HepG2 (cell line): ENCODE measurements around the gene TOLLIP. TPM values are rescaled to one million over a fixed set of nuclear protein-coding genes. Genes with fewer than 3 reads are reported as not detected.
A peak's percentile ranks its signal among the peaks of the same experiment; 100 is the strongest.

Experiments used
- ATAC-seq: fragments of 200-7000 bp; cut with Tn5 transposase; 3 replicates; pipeline ENCODE4 v1.9.1; 2020; ENCODE audit warnings: mild to moderate bottlenecking, moderate library complexity
- BruUV-seq: library from RNA; stranded (reverse); fragments of 400-500 nt; replicated peaks from 2 replicates; lab custom pipeline; 2021; lab: Mats Ljungman, UMichigan
- CTCF ChIA-PET: fragments of 300-600 bp; formaldehyde crosslinking; extraction: SDS; loops from one replicate; lab custom pipeline; 2021; ENCODE audit warnings: low total read pairs, inconsistent platforms, low intra/inter-chr PET ratio; lab: Yijun Ruan, JAX
- POLR2A ChIA-PET: fragments of 350-600 bp; sonication (Branson Sonifier 250); formaldehyde crosslinking; loops from one replicate; lab custom pipeline; 2020; ENCODE audit warnings: antibody characterized with exemption, inconsistent platforms; lab: Yijun Ruan, JAX
- DNase-seq: peaks from one replicate; pipeline ENCODE4 v3.0.0-alpha.2; 2015; ENCODE audit warnings: low spot score
- FAIRE-seq: peaks from 3 replicates; lab custom pipeline; 2011; peaks lifted over from hg19 to GRCh38; lab: Jason Lieb, UNC
- H2AFZ ChIP-seq: one replicate; pipeline ENCODE4 v1.6.1; 2011; ENCODE audit warnings: low read length, inconsistent platforms
- H3K27ac ChIP-seq: fragments of 300-600 bp; 3 replicates; pipeline ENCODE4 v1.8.0; 2011; ENCODE audit warnings: mixed run types, mild to moderate bottlenecking, mixed read lengths, low read length, inconsistent platforms; ENCODE audit not compliant: insufficient read depth; ENCODE audit errors: extremely low read length
- H3K27me3 ChIP-seq, 2 experiments: fragments of 200-600 bp in 1 of 2; 2 replicates in 1 of 2; 3 replicates in 1 of 2; pipeline versions ENCODE4 v1.6.0 to v1.8.0; 2011; ENCODE audit warnings: low read length in 2 of 2, mild to moderate bottlenecking in 2 of 2, moderate library complexity in 2 of 2, inconsistent platforms in 1 of 2; ENCODE audit not compliant: insufficient read depth in 2 of 2, control insufficient read depth in 1 of 2
- H3K36me3 ChIP-seq, 2 experiments: fragments of 200-600 bp in 1 of 2; replicated peaks in 1 of 2; 2 replicates in 1 of 2; 3 replicates in 1 of 2; pipeline versions ENCODE4 v1.5.1 to v1.8.0; 2011; ENCODE audit warnings: low read length in 2 of 2, inconsistent platforms in 1 of 2; ENCODE audit not compliant: insufficient read depth in 2 of 2, control insufficient read depth in 1 of 2
- H3K4me1 ChIP-seq: 2 replicates; pipeline ENCODE4 v1.5.1; 2012; ENCODE audit warnings: low read length, inconsistent platforms; ENCODE audit not compliant: insufficient read depth
- H3K4me2 ChIP-seq: 2 replicates; pipeline ENCODE4 v1.6.0; 2011; ENCODE audit warnings: low read depth, low read length, inconsistent platforms
- H3K4me3 ChIP-seq, 3 experiments: fragments of 200-600 bp in 1 of 3; sonication (generic), shearing (Covaris generic) in 1 of 3; replicated peaks in 1 of 3; 2 replicates each; pipeline ENCODE4 v1.5.1; 2011 to 2016; ENCODE audit warnings: low read length in 3 of 3, inconsistent platforms in 2 of 3, low read depth in 2 of 3, mild to moderate bottlenecking in 2 of 3, control low read depth in 1 of 3, mixed read lengths in 1 of 3; ENCODE audit not compliant: insufficient read depth in 1 of 3
- H3K79me2 ChIP-seq: one replicate; pipeline ENCODE4 v1.6.1; 2011; ENCODE audit warnings: low read length, inconsistent platforms; ENCODE audit not compliant: insufficient read depth
- H3K9ac ChIP-seq: 2 replicates; pipeline ENCODE4 v1.6.0; 2011; ENCODE audit warnings: mild to moderate bottlenecking, low read depth, low read length, inconsistent platforms; ENCODE audit not compliant: insufficient read depth
- H3K9me3 ChIP-seq: 2 replicates; pipeline ENCODE4 v1.5.1; 2012; ENCODE audit warnings: mild to moderate bottlenecking, low read length
- H4K20me1 ChIP-seq: 2 replicates; pipeline ENCODE4 v1.6.0; 2011; ENCODE audit warnings: inconsistent platforms, mild to moderate bottlenecking, low read length, moderate library complexity; ENCODE audit not compliant: insufficient read depth
- AGO2 ChIP-seq: fragments of 200-400 bp; formaldehyde crosslinking; optimal IDR thresholded peaks from 2 replicates; pipeline ENCODE3; 2017; ENCODE audit warnings: mild to moderate bottlenecking, low read depth, low read length, moderate library complexity
- DNMT3B ChIP-seq: conservative IDR thresholded peaks from 2 replicates; pipeline ENCODE4 v1.6.1; 2016; ENCODE audit warnings: missing biosample characterization, control low read depth
- FUBP1 ChIP-seq: sonication (generic); formaldehyde crosslinking; IDR thresholded peaks from 2 replicates; pipeline ENCODE4 v1.5.1; 2020; ENCODE audit warnings: missing genetic modification reagents, mild to moderate bottlenecking, borderline replicate concordance
- GATAD1 ChIP-seq: IDR thresholded peaks from 2 replicates; pipeline ENCODE4 v1.6.1; 2016; ENCODE audit warnings: missing genetic modification reagents, missing compliant biosample characterization
- GATAD2A ChIP-seq: IDR thresholded peaks from 2 replicates; pipeline ENCODE4 v1.6.1; 2016
- MTA3 ChIP-seq: sonication (generic); formaldehyde crosslinking; IDR thresholded peaks from 2 replicates; pipeline ENCODE4 v1.4.0; 2020; ENCODE audit warnings: missing genetic modification reagents
- RXRA ChIP-seq: sonication (generic); formaldehyde crosslinking; IDR thresholded peaks from 2 replicates; pipeline ENCODE4 v1.5.1; 2020; ENCODE audit warnings: missing genetic modification reagents
- SMARCE1 ChIP-seq: fragments of 450-650 bp; IDR thresholded peaks from 2 replicates; pipeline ENCODE4 v1.6.1; 2017; ENCODE audit warnings: borderline replicate concordance
- THAP8 ChIP-seq: sonication (generic); formaldehyde crosslinking; IDR thresholded peaks from 2 replicates; pipeline ENCODE4 v1.5.1; 2020; ENCODE audit warnings: missing genetic modification reagents, mild to moderate bottlenecking, borderline replicate concordance
- U2AF1 ChIP-seq: fragments of 200-400 bp; formaldehyde crosslinking; optimal IDR thresholded peaks from 2 replicates; pipeline ENCODE3; 2017; ENCODE audit warnings: mild to moderate bottlenecking, low read depth, low read length
- ZNF749 ChIP-seq: sonication (generic); formaldehyde crosslinking; IDR thresholded peaks from 2 replicates; pipeline ENCODE4 v1.8.0; 2022; ENCODE audit warnings: mild to moderate bottlenecking, missing genetic modification reagents, moderate library complexity, borderline replicate concordance
- WGBS: methylation state at CpG from one replicate; pipeline ENCODE4 v1.1.6; 2017; ENCODE audit warnings: low lambda C conversion rate; 5-methylcytosine and 5-hydroxymethylcytosine counted together
- in situ Hi-C: cut with HindIII; loops from 2 replicates; pipeline ENCODE4 v1.10.0; 2017; ENCODE audit warnings: low pct_unique_long_range_greater_than_20kb; ENCODE audit not compliant: extremely low pct_ligation_motif_present
- intact Hi-C: fragments of 100-400 bp; cut with micrococcal nuclease; formaldehyde crosslinking; loops from one replicate; pipeline ENCODE4 v1.10.0; 2022; ENCODE audit not compliant: unreplicated experiment
- polyA plus RNA-seq, 8 experiments: library from polyadenylated mRNA; depleted of rRNA in 3 of 8; stranded (reverse) in 7 of 8; unstranded in 1 of 8; fragments of >200 nt; fragmentation: Illumina TruSeq in 4 of 8; extraction: Trizol in 4 of 8; gene quantifications; 2 replicates each; pipeline versions ENCODE4 v1.2.1 to v1.2.3, GENCODE V29; 2011 to 2016; ENCODE audit warnings: low read depth in 4 of 8, missing spikeins in 1 of 8, mixed read lengths in 1 of 8; ENCODE audit not compliant: insufficient read depth in 1 of 8
- total RNA-seq, 5 experiments: library from RNA; depleted of rRNA; stranded (reverse); fragments of >200 nt; fragmentation: Illumina TruSeq; extraction: Trizol; gene quantifications; 2 replicates each; pipeline ENCODE4 v1.2.3, GENCODE V29; 2016; ENCODE audit warnings: low read depth in 1 of 5
- TF ChIP-seq, protein P1 (sequence below): IDR thresholded peaks from 2 replicates; pipeline ENCODE4 v1.6.1; 2016; ENCODE audit warnings: control low read depth

TOLLIP gene
- total and polyA plus RNA-seq, 2 of the 13 experiments (the other 11 are each of a cell fraction or from before 2014, with no cell fraction given) = 25.9 to 47.5 TPM

DNA sequence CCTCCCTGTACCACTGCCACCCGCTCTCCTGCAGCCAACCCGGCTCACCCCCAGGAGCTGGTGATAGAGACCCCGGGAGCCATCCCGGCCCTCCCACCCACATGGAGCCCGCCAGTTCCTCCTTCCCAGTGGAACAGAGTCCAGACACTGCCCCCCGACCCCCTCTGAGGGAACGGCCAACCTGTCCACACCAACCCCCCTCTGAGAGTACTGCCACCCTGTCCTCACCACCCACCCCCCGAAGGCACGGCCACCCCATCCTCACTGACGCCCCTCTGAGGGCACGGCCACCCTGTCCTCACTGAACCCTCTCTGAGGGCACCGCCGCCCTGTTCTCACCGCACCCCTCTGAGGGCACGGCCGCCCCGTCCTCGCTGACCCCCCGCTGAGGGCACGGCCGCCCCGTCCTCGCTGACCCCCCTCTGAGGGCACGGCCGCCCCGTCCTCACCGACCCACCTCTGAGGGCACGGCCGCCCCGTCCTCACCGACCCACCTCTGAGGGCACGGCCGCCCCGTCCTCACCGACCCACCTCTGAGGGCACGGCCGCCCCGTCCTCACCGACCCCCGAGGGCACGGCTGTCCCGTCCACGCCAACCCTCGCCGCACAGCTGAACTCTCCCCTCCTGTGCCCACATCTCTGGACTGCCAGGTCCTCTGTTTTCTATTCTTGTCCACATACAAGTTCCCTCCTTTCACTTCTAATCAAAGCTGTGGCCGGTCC lies 18.0 kb downstream of the TOLLIP start:
- intact Hi-C loops = no loop called here
- Histone ChIP-seq H3K27me3 (no peaks in the 10 kb centered on the region; a peak in 1 of 5 replicates), H2AFZ (no peak overlapping the region), H3K27ac (no peak overlapping the region), H3K9me3 (no peaks in the 10 kb centered on the region), H3K79me2 (peaks cover 9% of the 10 kb centered on the region), H4K20me1 (no peaks in the 10 kb centered on the region), H3K36me3 (peaks cover 38 to 69% of the 10 kb centered on the region in 2 experiments; a peak in 4 of 5 replicates), H3K4me3 (no peak overlapping the region), H3K9ac (no peak overlapping the region), H3K4me1 (no peaks in the 10 kb centered on the region), H3K4me2 (no peak overlapping the region)
- no TSS peak for BruUV-seq
- ChIA-PET CTCF (no interaction called here), POLR2A (no interaction called here)
- FAIRE-seq = no peak
- TF ChIP-seq THAP8 (CRISPR knock-in tag) = no peak
- TF ChIP-seq AGO2 = peak; percentile 31
- over 99% methylated on average over 44 of the region's 46 CpGs for WGBS
- no peak for DNase-seq
- in situ Hi-C loops = loop anchor here (10.0 kb wide), 1 partner anchor 93 kb away; the partner anchor contains the start of gene BRSK2
- ATAC-seq = no peak

GRCh38 chr11:1290052-1291040 lies 19.1 kb downstream of the TOLLIP start:
- H3K79me2 ChIP-seq = peaks cover 4% of the 10 kb centered on the region
- H3K9me3 ChIP-seq = no peaks in the 10 kb centered on the region
- H3K4me1 ChIP-seq = no peaks in the 10 kb centered on the region
- ATAC-seq = no peak
- POLR2A ChIA-PET = no interaction called here
- in situ Hi-C loops = loop anchor here (10.0 kb wide), 1 partner anchor 94 kb away; the partner anchor contains the start of gene BRSK2
- H3K9ac ChIP-seq = no peak overlapping the region
- DNase-seq = no peak
- no peaks in the 10 kb centered on the region for H4K20me1 ChIP-seq
- H3K4me2 ChIP-seq = no peak overlapping the region
- no peak overlapping the region for H3K4me3 ChIP-seq
- H3K36me3 ChIP-seq = peaks cover 45 to 72% of the 10 kb centered on the region in 2 experiments; a peak in 4 of 5 replicates
- 96% methylated on average over 41 of the region's 43 CpGs for WGBS
- CTCF ChIA-PET = no interaction called here
- no peak overlapping the region for H2AFZ ChIP-seq
- no TSS peak for BruUV-seq
- H3K27me3 ChIP-seq = no peaks in the 10 kb centered on the region; a peak in 1 of 5 replicates
- intact Hi-C loops = no loop called here
- H3K27ac ChIP-seq = no peak overlapping the region
- FAIRE-seq = no peak
- TF ChIP-seq FUBP1 (CRISPR knock-in tag) (no peak), GATAD2A (CRISPR knock-in tag) (no peak), DNMT3B (no peak), MTA3 (CRISPR knock-in tag) (no peak), U2AF1 (no peak), ZNF749 (CRISPR knock-in tag) (no peak), GATAD1 (CRISPR knock-in tag) (no peak), RXRA (CRISPR knock-in tag) (no peak), SMARCE1 (no peak)
- TF ChIP-seq, protein P1, sequence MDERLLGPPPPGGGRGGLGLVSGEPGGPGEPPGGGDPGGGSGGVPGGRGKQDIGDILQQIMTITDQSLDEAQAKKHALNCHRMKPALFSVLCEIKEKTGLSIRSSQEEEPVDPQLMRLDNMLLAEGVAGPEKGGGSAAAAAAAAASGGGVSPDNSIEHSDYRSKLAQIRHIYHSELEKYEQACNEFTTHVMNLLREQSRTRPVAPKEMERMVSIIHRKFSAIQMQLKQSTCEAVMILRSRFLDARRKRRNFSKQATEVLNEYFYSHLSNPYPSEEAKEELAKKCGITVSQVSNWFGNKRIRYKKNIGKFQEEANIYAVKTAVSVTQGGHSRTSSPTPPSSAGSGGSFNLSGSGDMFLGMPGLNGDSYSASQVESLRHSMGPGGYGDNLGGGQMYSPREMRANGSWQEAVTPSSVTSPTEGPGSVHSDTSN = no peak
